GM10248 (cell line): ENCODE measurements around the gene SV2B.

Source experiments
- CTCF ChIA-PET: fragments of 300-600 bp; sonication (Branson Sonifier 250); formaldehyde crosslinking; extraction: SDS; loops from one replicate; lab custom pipeline; 2021; ENCODE audit warnings: antibody characterized with exemption; lab: Yijun Ruan, JAX
- POLR2A ChIA-PET: fragments of 350-650 bp; sonication (Branson Sonifier 250); formaldehyde crosslinking; extraction: SDS; loops from one replicate; lab custom pipeline; 2020; ENCODE audit warnings: antibody characterized with exemption; lab: Yijun Ruan, JAX
- DNase-seq: peaks from one replicate; pipeline ENCODE4 v3.0.0; 2012; ENCODE audit errors: extremely low spot score
- TF ChIP-seq, protein P1 (sequence below): IDR thresholded peaks from 2 replicates; pipeline ENCODE4 v1.5.1; 2012; ENCODE audit warnings: mild to moderate bottlenecking, low read depth; ENCODE audit errors: extremely low read depth, missing control alignments, control extremely low read depth

The SV2B gene

DNA sequence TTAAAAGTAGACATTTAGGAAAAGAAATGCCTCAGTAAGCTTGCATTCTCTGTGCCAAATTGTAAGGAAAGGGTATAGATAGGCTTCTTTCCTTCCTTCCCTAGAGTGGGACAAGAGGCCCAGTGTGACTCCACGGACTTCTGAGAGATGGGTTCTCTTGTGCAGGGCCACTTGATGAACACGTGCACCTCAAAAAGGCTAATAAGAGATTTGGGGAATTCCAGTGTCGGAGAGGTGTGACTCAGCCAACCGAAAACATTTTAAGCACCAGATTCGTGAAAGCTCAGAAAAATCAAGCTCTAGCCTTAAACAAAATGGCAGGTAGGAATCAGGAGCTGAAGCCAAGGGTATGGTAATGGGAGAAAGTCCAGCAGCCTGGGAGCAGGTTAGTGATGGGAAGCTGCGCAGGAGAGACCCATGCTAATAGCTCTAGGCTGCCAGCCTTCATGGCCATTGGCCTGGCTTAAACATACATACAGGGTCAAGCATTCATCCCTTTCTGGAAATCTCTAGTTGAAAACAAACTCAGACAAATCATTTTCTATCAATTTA, 56.2 kb downstream of the SV2B start:
- CTCF ChIA-PET, result interaction anchor here (1.1 to 2.1 kb wide), 6 partner anchors 14 to 116 kb away, joined by 3 to 6 read pairs (median 4); no protein-coding TSS in a partner anchor
- DNase-seq, result no peak
- TF ChIP-seq, protein P1, sequence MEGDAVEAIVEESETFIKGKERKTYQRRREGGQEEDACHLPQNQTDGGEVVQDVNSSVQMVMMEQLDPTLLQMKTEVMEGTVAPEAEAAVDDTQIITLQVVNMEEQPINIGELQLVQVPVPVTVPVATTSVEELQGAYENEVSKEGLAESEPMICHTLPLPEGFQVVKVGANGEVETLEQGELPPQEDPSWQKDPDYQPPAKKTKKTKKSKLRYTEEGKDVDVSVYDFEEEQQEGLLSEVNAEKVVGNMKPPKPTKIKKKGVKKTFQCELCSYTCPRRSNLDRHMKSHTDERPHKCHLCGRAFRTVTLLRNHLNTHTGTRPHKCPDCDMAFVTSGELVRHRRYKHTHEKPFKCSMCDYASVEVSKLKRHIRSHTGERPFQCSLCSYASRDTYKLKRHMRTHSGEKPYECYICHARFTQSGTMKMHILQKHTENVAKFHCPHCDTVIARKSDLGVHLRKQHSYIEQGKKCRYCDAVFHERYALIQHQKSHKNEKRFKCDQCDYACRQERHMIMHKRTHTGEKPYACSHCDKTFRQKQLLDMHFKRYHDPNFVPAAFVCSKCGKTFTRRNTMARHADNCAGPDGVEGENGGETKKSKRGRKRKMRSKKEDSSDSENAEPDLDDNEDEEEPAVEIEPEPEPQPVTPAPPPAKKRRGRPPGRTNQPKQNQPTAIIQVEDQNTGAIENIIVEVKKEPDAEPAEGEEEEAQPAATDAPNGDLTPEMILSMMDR, result no peak
- POLR2A ChIA-PET, result no interaction called here

DNA sequence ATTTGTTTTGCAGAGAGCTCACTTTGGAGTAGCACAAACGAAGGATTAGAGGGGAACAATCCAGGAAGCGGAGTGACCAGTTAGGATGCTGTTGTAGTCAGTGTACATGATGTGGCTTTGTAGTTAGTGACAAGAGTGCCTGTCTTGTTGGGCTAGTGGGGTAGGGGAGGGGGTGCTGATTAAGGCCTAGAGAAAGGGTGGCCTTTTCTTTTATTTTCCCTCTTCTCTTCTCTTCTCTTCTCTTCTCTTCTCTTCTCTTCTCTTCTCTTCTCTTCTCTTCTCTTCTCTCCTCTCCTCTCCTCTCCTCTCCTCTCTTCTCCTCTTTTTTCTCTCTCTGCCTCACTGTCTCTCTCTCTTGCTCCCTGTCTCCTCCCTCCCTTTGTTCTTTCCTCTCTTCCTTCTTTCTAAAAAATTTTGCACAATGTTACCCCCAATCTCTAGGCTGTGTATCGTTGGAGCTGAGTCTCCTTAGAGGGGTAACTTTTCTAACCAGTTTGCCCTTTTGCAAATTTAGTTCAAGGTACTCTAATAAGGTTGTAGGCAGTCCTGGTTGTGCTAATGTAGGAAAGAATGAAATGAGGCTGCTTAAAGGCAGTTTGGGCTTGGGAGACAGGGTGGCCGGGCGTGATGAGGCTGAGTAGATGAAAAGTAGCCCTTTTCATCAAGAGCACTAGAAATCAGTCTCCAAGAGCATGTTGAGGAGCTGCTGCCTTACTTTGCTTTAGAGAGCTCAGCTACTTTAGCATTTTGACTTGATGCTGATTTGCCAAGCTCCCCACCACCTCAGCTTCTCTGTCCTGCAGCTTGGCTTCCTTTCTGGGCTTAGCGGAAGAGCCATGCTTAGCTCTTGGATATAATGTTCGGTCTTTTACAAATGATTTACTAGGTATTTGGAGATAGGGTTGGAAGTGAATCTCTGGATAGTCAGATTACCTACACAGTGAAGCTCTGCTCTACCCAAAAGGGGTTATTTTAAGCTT, 58.6 kb downstream of the SV2B start:
- CTCF ChIA-PET, result interaction anchor here (0.9 to 1.9 kb wide), 6 partner anchors 17 to 113 kb away, joined by 3 to 6 read pairs (median 3); no protein-coding TSS in a partner anchor
- DNase-seq, result no peak

DNA sequence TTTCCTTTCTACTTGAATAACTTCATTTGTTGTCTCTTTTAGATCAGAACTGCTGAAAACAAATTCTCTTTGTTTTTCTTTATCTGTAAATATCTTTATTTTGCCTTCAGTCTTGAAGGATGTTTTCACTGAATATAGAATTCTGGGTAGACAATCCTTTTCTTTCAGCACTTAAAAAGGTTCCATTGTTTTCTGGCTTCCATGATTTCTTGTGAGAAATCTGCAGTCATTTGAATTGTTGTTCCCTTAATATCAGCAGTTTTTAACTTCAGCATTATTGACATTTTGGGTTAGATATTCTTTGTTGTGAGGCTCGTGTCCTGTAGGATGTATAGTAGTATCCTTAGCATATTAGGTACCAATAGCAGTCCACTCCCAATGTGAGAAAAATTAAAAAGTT, 65.8 kb downstream of the SV2B start:
- POLR2A ChIA-PET, result no interaction called here
- DNase-seq, result no peak
- TF ChIP-seq, protein P1, result no peak
- CTCF ChIA-PET, result no interaction called here

More for the DNA sequence above, 58.6 kb downstream of the SV2B start:
- TF ChIP-seq, protein P1, result no peak
- POLR2A ChIA-PET, result no interaction called here

DNA sequence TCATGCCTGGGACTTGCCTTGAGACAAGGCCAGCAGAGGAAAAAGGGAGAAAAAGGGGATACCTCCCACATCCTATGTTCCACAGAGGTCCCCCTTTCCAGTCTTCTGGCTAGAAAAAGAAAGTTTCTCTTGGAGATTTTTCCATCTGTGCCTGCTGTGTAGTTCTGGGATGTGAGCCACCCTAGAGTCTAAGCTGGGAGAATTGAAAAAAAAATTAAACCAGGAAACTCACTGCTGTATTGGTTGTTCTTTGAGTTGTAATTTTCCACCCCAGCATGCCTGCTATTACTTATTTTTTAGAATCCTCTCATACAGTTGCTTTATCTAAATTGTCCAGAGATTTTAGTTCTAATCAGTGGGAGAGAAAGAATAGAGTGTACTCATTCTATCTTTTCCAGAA, 68.4 kb downstream of the SV2B start:
- DNase-seq, result no peak
- ChIA-PET CTCF (no interaction called here), POLR2A (no interaction called here)
- TF ChIP-seq, protein P1, result no peak

DNA sequence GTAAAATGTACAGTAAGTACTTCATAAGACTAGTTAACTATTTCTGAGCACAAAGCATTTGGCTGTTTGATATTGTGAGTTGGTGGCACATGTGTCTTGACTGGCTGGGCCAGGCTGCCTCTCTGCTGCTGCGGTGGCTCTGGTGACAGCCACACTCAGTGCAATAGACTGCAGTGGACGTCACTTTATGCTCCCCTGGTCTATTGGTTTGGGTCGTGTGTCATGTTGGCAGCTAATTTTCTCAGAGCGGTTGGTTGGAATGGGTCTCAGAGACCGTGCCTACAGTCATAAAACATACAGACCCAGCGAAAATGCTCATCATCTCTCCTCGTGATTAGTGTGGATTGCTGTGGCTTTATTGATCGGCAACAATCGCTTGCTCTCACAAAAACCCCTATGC, 71.3 kb downstream of the SV2B start:
- ChIA-PET POLR2A (no interaction called here), CTCF (interaction anchor here (0.6 to 1.1 kb wide), 2 partner anchors 19 to 26 kb away, joined by 3 to 4 read pairs; no protein-coding TSS in a partner anchor)
- TF ChIP-seq, protein P1, result no peak
- no peak for DNase-seq

DNA sequence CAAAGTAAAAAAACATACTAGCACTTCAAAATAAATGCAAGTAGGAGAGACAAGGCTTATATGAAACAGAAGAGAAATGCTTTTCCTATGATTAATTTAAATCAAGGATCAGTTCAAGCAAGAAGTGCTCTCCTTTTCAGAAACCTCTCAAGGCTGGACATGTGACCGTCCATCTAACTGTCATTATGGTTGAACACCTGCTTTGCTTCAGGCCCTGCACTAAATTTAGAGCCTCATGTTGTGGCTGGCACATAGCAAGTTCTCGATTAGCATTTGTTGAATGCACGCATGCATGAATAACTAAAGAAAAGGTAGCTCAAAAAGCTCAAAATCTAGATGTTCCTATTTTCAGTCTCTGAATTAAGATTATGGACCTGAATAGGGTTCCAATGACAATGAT, 82.0 kb downstream of the SV2B start:
- ChIA-PET CTCF (interaction anchor here (0.9 kb wide), 1 partner anchor 126 kb away, joined by 3 read pairs; no protein-coding TSS in a partner anchor), POLR2A (no interaction called here)
- TF ChIP-seq, protein P1, result no peak

More for the DNA sequence above, 82.0 kb downstream of the SV2B start:
- no peak for DNase-seq
